OCI-LY7 (cell line): ENCODE results near the gene PAAF1.

Experiments
- CTCF ChIP-seq: fragments of 200-600 bp; sonication (generic); conservative IDR thresholded peaks from 2 replicates; pipeline ENCODE4 v1.5.1; 2014; ENCODE audit warnings: mild to moderate bottlenecking, antibody characterized with exemption, low read length, moderate library complexity, mixed read lengths
- EZH2phosphoT487 ChIP-seq: fragments of 200-600 bp; sonication (generic); IDR thresholded peaks from 2 replicates; pipeline ENCODE4 v1.6.1; 2018; ENCODE audit warnings: low read depth, borderline replicate concordance, mild to moderate bottlenecking, mixed run types, antibody characterized with exemption, low read length, moderate library complexity, mixed read lengths

DNA sequence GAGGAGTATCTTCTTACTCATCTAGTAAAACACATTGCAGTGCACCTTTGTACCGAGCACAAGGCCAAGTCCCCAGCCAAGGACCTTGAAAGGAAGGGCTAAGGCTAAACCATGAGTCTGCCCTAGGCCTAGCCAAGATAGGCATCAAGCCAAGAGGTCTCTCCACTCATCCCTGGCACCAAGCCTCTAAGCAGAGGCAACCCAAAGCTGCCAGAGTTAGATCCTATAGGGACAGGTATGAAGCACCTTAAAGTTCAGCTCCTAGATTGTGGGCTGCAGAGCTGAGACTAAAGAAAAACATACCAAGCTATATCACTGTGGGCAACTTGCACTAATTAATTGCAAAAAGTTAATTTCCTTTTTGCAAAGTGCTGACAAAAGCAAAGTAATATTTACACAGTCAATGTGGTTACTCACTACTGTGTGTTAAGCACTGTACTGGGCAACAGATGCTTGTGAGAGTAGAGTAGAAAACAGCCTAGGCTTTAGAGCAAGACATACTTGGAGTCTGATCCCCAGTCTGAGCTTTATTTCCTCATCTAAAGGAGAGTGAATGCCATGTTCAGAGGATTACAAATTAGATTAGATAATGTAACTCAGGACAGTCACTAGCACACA lies 7.4 kb upstream of the PAAF1 start:
- no peak for TF ChIP-seq CTCF
- TF ChIP-seq EZH2phosphoT487 = no peak
